Nephron progenitor cell (in vitro differentiated cells): Measurements from ENCODE around the gene PIP5KL1.

ENCODE experiments used
- DNase-seq: peaks from one replicate; pipeline ENCODE4 v3.0.0; 2021
- H3K27ac Mint-ChIP-seq: 2 replicates; pipeline ENCODE4 v1.8.0; 2021; ENCODE audit warnings: mild to moderate bottlenecking, moderate library complexity, mixed read lengths
- H3K27me3 Mint-ChIP-seq: 2 replicates; pipeline ENCODE4 v1.8.0; 2021; ENCODE audit warnings: mild to moderate bottlenecking, low read depth, mixed read lengths; ENCODE audit not compliant: poor library complexity
- H3K36me3 Mint-ChIP-seq: 2 replicates; pipeline ENCODE4 v1.8.0; 2021; ENCODE audit warnings: low read depth, mixed read lengths
- H3K4me1 Mint-ChIP-seq: 2 replicates; pipeline ENCODE4 v1.8.0; 2021; ENCODE audit warnings: mixed read lengths
- H3K4me3 Mint-ChIP-seq: 2 replicates; pipeline ENCODE4 v1.8.0; 2021; ENCODE audit warnings: mild to moderate bottlenecking, moderate library complexity, mixed read lengths
- H3K9me3 Mint-ChIP-seq: 2 replicates; pipeline ENCODE4 v1.8.0; 2021; ENCODE audit warnings: mild to moderate bottlenecking, moderate library complexity, mixed read lengths
- CTCF ChIP-seq: fragments of 200-600 bp; sonication (generic); IDR thresholded peaks from 2 replicates; pipeline ENCODE4 v1.5.0; 2021; ENCODE audit warnings: antibody characterized with exemption

The PIP5KL1 gene

GRCh38 chr9:127937388-127938297 is 7.1 kb upstream of the PIP5KL1 start, which contains the start of gene DPM2:
Gene DPM2 (minus strand): TSS chr9:127937854. CDS start chr9:127937820, 34 bp downstream.
- H3K27ac Mint-ChIP-seq: peak within 1 kb of the TSS; percentile 57
- H3K9me3 Mint-ChIP-seq: no peaks in the 10 kb centered on the region
- no peak for TF ChIP-seq CTCF
- H3K27me3 Mint-ChIP-seq: no peaks in the 10 kb centered on the region
- peak within 1 kb of the TSS; percentile 93 for H3K4me3 Mint-ChIP-seq
- H3K36me3 Mint-ChIP-seq: peaks cover 5% of the 10 kb centered on the region
- H3K4me1 Mint-ChIP-seq: peaks cover 43% of the 10 kb centered on the region
- peak; percentile 74 for DNase-seq

- no peak for DNase-seq
These were observed 6.4 kb upstream of the PIP5KL1 start for GRCh38 chr9:127937056-127937387.

GRCh38 chr9:127936347-127936852 is 5.8 kb upstream of the PIP5KL1 start:
- H3K4me3 Mint-ChIP-seq: peak overlapping the region; percentile 93
- H3K27ac Mint-ChIP-seq: no peak overlapping the region
- no peak for TF ChIP-seq CTCF
- peaks cover 41% of the 10 kb centered on the region for H3K4me1 Mint-ChIP-seq
- H3K36me3 Mint-ChIP-seq: peaks cover 4% of the 10 kb centered on the region
- peaks cover 1% of the 10 kb centered on the region for H3K27me3 Mint-ChIP-seq
- DNase-seq: no peak
- no peaks in the 10 kb centered on the region for H3K9me3 Mint-ChIP-seq

More at GRCh38 chr9:127937056-127937387, 6.4 kb upstream of the PIP5KL1 start:
- Mint-ChIP-seq H3K36me3 (peaks cover 4% of the 10 kb centered on the region), H3K27ac (peak overlapping the region; percentile 22), H3K4me1 (peaks cover 37% of the 10 kb centered on the region), H3K27me3 (no peaks in the 10 kb centered on the region), H3K9me3 (no peaks in the 10 kb centered on the region), H3K4me3 (peak overlapping the region; percentile 93)
- TF ChIP-seq CTCF: no peak

- H3K4me3 Mint-ChIP-seq: peak overlapping the region; percentile 93
- DNase-seq: no peak
- H3K27me3 Mint-ChIP-seq: peaks cover 3% of the 10 kb centered on the region
- H3K27ac Mint-ChIP-seq: no peak overlapping the region
- no peak for TF ChIP-seq CTCF
- peaks cover 48% of the 10 kb centered on the region for H3K4me1 Mint-ChIP-seq
- peaks cover 4% of the 10 kb centered on the region for H3K36me3 Mint-ChIP-seq
- H3K9me3 Mint-ChIP-seq: no peaks in the 10 kb centered on the region
These were observed 5.2 kb upstream of the PIP5KL1 start for GRCh38 chr9:127935765-127936221.

- Mint-ChIP-seq H3K9me3 (no peaks in the 10 kb centered on the region), H3K36me3 (no peaks in the 10 kb centered on the region), H3K4me3 (peak overlapping the region; percentile 64), H3K27ac (peak overlapping the region; percentile 26), H3K4me1 (peaks cover 48% of the 10 kb centered on the region), H3K27me3 (peaks cover 7% of the 10 kb centered on the region)
- no peak for DNase-seq
- TF ChIP-seq CTCF: no peak
These were observed 4.4 kb upstream of the PIP5KL1 start for GRCh38 chr9:127934986-127935385.
